GM21367 (cell line): ENCODE results near the gene ZNF813.
A peak's percentile ranks its signal among the peaks of the same experiment; 100 is the strongest.
"Not testable (repeated sequence)": the region's sequence is repeated elsewhere in the genome, so short reads cannot be mapped to it uniquely, and the experiment has no call there.

Source experiments
- ATAC-seq: cut with Tn5 transposase; IDR thresholded peaks from one replicate; pipeline ENCODE4 v1.9.1; 2021; ENCODE audit not compliant: unreplicated experiment

Gene ZNF813

DNA sequence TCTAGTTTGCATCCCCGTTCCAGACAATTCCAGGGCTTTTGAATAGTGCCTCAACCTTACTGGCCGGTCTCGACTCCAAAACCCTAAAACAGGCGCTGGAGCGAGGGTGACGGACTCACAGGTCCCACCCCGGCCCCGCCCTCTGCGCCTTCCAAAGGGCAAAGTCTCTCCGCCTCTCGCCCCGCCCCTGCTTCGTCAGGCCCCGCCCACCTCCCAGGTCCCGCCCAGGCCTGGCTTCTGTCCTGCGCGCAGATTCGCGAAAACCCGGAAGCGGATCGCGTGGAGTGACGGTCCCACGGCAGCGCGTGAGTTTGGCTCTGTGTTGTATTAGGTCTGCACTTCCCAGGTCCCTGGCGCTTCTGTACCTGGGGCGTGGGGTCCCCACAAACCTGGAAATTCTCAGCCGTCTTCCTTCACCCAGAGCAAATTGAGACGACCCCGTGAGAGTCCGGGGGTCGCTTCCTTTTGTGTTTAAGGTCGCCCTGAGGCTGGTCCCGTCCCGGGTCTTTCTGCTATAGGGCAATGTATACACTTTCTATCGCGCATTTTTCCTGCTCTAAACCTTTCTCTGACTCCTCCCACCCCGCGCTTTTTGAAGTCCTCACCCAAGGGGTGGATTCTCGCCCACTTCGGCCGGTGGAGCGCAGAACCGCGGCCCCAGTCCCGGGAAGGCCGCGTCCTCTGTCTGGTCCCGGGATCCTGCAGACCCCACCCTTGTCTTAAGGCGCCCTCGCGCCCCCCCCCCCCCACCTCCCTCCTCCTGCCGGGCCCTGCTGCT lies at the start of gene ZNF813:
Gene ZNF813 (plus strand): TSS at position 249 of the 778 bp plus-strand sequence. CDS start 16,090 bp downstream, outside the sequence.
- ATAC-seq: peak; percentile 74

DNA sequence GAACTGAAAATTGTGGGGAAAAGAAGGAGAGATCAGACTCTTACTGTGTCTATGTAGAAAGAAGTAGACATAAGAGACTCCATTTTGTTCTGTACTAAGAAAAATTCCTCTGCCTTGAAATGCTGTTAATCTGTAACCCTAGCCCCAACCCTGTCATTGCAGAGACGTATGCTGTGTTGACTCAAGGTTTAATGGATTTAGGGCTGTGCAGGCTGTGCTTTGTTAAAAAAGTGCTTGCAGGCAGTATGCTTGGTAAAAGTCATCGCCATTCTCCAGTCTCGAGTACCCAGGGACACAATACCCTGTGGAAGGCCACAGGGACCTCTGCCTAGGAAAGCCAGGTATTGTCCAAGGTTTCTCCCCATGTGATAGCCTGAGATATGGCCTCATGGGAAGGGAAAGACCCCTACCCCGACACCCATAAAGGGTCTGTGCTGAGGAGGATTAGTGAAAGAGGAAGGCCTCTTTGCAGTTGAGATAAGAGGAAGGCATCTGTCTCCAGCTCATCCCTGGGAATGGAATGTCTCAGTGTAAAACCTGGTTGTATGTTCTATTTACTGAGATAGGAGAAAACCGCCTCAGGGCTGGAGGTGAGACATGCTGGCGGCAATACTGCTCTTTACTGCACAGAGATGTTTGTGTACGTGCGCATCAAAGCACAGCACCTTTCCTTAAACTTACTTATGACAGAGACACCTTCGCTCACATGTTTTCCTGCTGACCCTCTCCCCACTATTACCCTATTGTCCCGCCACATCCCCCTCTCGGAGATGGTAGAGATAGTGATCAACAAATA lies 46.8 kb upstream of the ZNF813 start:
- not testable (repeated sequence) for ATAC-seq

DNA sequence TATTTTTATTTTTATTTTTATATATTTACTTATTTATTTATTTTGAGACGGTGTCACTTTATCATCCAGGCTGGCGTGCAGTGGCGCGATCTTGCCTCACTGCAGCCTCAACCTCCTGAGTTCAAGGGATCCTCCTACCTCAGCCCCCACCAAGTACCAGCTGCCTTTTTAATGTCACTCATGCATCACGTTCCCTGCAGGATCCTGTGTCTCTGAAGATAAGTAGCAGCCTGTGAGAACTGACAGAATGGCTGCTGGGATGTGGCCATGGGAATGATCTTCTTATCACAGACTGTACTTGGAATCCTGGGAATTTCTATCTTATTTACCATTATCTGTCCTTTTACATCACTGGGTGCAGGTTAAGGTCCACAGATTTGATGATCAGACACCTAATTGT lies 45.0 kb upstream of the ZNF813 start:
- ATAC-seq: no peak

DNA sequence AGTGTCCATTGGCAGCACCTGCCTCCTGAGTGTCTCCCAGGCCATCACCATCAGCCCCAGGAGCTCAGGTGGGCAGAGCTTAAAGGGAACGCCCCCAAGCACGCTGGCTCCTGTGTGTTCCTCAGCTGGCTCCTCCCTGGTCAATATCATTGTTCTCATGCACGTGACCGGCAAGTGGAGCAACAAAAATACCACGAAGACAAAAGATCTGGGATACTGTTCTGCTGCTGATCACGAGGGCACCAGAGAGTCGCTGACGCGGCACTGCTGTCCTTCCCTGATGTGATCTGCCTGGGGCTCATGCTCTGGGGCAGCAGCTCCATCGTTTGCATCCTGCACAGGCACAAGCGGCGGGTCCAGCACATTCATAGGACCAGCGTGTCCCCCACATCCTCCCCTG lies 44.5 kb upstream of the ZNF813 start:
- ATAC-seq: not testable (repeated sequence)

DNA sequence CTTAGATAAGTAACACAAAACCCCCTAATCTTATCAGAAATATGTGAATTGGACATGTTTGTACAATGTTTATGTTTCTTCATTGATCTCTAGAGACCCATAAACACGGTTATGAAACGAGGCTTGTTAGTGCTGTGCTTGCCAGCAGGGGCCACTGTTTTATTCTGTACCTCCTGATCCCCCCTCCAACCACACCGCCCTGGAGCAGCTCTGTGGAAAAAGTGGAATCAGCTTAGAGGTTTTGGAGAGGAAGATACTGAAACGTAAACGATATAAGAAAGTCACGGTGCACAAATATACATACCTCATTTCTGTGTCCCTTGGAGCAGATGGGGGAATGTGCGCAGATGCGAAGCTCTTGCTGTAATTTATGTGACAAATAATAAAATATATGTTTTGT lies 43.9 kb upstream of the ZNF813 start:
- ATAC-seq: not testable (repeated sequence)

DNA sequence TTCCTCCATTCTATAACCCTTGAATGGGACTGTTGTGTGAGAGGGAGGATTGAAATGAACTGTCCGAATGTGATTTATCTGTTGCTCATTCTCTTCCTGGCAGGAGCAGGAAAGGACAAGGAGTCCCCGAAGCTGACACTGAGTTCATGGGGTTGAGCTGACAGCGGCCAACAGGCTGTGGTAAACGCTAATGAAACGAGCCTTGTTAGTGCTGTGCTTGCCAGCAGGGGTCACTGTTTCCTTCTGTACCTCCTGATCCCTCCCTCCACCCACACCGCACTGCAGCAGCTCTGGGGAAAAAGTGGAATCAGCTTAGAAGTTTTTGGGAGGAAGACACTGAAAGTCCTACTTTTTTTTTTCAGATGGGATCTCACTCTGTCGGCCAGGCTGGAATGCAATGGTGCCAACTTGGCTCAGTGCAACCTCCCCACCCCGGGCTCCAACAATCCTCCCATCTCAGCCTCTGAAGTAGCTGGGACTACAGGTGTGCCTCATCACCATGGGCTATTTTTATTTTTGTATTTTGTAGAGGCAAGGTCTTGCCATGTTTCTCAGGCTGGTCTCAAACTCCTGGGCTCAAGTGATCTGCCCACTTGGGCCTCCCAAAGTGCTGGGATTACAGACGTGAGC lies 42.5 kb upstream of the ZNF813 start:
- no peak for ATAC-seq

DNA sequence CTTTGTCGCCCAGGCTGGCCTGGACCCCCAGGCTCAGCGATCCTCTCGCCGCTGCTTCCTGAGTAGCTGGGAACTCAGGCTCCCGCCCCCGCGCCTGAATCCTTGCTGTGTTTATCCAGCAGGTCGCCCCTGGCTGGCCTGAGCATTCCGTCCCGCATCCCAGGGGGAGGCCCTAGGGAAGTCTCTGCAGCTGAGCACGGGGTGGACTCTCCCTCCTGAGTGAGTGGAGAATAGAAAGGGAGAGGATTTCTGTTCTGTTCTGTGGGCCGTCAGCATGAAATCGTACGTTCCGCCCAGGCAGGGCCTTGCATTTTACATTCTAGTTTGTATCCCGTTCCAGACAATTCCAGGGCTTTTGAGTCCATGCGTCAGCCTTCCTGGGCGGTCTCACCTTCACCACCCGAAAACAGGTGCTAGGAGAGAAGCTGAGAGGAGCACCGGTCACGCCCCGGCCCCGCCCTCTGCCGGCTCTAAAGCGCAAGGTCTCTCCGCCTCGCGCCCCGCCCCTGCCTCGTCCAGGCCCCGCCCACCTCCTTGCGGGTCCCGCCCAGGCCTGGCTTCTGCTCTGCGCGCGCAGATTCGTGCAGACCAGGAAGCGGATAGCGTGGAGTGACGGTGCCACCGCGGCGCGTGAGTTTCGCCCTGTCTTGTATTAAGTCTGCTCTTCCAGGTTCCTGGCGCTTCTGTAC lies 36.0 kb upstream of the ZNF813 start, which contains the start of gene ZNF761:
Gene ZNF761 (plus strand): TSS at position 586 of the 689 bp plus-strand sequence. CDS start 15,285 bp downstream, outside the sequence.
- ATAC-seq: peak; percentile 88

DNA sequence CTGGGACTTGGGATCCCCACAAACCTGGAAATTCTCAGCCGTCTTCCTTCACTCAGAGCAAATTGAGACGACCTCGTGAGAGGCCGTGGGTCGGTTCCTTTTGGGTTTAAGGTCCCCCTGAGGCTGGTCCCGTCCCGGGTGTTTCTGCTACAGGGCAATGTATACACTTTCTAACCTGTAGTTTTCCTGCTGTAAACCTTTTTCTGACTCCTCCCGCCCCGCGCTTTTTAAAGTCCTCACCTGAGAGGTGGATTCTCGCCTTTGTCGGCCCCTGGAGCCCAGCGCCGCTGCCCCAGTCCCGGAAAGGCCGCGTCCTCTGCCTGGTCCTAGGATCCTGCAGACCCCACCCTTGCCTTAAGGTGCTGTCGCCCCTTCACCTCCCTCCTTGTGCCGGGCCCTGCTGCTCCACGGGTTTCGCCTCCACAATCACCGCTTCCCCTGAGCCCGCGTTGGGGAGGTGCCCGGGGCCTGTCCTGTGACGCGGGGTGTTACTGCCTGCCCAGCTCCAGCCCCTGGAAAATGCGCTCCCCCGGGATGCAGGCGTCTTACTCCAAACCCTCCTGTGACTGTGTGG lies 35.4 kb upstream of the ZNF813 start:
- peak; percentile 19 for ATAC-seq

DNA sequence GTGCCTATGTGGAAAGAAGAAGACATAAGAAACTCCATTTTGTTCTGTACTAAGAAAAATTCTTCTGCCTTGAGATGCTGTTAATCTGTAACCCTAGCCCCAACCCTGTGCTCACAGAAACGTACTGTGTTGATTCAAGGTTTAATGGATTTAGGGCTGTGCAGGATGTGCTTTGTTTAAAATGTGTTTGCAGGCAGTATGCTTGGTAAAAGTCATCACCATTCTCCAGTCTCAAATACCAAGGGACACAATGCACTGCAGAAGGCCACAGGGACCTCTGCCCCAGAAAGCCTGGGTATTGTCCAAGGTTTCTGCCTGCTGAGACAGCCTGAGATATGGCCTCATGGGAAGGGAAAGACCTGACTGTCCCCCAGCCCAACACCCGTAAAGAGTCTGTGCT lies 23.7 kb upstream of the ZNF813 start:
- not testable (repeated sequence) for ATAC-seq

DNA sequence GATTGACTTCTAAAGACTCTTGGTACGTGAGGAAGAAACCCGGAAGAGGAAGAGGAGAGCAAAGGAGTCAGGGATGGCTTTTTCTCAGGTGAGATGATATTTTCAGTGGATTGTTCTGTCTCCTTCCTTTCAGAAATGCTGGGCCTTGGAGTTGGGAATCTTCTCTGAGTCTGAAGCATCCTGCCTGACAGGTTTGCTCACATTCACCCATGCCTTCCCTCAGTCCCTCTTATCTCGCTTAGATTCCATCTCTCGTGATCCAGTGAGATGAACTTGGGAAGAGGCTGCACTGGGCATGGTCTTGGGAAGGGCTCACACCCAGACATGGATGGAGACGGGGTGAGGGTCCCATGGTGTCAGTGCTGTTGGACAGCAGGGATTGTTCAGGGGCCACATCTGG lies 20.3 kb upstream of the ZNF813 start:
- not testable (repeated sequence) for ATAC-seq

DNA sequence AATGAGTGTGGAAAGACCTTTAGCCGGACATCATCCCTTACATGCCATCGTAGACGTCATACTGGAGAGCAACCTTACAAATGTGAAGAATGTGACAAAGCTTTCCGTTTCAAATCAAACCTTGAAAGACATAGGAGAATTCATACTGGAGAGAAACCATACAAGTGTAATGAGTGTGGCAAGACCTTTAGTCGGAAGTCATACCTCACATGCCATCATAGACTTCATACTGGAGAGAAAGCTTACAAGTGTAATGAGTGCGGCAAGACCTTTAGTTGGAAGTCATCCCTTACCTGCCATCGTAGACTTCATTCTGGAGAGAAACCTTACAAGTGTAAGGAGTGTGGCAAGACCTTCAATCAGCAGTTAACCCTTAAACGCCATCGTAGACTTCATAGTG lies 11.7 kb upstream of the ZNF813 start:
- no peak for ATAC-seq

DNA sequence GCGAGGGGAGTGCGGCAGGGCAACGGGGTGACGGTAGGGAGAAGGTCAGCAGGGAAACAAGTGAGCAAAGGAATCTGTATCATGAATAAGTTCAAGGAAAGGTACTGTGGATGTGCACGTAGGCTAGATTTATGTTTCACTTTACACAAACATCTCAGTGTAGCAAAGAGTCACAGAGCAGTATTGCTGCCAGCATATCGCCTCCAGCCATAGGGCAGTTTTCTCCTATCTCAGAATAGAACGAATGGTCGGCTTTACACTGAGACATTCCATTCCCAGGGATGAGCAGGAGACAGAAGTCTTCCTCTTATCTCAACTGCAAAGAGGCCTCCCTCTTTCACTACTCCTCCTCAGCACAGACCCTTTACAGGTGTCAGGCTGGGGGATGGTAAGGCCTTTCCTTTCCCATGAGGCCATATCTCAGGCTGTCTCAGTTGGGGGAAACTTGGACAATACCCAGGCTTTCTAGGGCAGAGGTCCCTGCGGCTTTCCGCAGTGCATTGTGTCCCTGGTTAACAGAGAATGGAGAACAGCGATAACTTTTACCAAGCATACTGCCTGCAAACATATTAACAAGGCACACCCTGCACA lies 7.3 kb upstream of the ZNF813 start:
- not testable (repeated sequence) for ATAC-seq

DNA sequence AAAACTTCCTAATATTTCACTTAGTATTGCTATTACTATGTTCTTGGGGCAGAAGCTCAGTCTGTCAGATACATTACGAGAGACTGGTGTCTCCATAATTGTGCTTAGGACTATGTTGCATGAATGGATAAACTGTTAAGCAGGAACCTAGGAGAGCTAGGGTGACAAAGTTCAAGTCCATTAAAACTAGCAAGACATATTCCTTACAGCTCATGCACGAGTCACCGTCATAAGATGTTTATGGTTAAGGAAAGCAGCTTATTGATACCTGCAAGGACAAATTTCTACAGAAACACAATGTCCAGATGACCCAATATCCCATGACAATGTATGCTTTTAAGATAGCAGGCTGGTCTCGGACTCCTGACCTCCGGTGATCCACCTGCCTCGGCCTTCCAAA lies 5.7 kb upstream of the ZNF813 start:
- no peak for ATAC-seq

DNA sequence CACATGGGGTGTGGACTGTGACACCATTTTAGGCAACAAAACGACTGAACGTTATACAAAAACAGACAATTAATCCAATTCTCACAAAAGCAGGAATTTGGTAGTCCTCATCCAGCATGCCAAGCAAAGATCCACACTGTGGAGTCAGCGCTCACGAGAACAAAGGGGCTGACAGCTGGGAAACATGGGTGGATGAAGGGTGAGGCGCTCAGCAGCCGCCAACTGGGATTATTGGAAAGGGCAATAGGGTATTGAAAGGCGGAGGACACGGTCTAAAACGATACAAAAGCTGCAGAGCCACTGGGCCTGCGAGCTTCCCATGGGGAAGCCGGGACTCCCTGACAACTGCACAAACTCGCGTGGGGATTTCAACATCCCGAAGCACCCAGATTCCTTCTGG lies 4.7 kb upstream of the ZNF813 start:
- no peak for ATAC-seq

DNA sequence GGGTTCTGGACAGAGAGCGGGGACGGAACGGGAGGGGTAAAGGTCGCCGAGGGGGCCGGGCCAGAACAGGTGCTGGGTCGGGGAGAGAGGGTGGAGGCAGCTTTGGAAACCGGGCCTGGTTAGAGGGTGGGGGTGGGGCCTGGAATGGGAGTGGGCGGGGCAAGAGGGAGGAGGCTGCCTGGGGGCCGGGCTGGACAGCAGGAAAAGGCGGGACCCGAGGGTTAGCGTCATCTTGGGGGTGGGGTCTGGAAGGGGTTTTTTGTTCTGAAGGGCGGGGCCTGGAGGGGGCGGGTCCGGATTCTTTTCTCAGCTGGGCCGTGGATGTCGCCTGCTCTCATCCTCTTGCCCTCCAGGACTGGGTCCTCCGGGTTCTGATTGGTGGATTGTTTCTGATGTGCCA lies 4.3 kb upstream of the ZNF813 start:
- ATAC-seq: no peak

DNA sequence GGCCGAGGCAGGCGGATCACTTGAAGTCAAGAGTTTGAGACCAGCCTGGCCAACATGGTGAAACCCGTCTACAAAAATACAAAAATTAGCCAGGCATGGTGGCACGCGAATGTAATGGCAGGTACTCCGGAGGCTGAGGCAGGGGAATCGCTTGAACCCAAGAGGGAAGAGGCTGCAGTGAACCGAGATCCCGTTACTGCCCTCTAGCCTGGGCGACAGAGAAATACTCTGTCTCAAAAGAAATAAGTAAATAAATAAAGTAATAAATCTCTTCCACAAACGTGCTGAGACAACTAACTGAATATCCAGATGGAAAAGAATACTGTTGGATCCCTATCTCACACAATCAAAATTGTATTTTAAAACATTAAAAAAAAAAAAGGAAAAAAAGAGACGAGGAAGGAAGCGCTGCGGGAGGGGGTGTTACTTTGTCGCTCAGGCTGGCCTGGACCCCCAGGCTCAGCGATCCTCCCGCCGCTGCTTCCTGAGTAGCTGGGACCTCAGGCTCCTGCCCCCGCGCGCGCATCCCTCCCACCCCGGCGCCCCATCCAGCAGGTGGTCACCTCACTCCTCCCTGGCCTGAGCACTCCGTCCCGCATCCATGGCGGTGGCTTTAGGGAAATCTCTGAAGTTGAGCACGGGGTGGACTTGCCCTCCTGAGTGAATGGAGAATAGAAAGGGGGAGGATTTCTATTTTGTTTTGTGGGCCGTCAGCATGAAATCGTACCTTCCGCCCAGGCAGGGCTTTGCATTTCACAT lies 628 bp upstream of the ZNF813 start:
- ATAC-seq: no peak

DNA sequence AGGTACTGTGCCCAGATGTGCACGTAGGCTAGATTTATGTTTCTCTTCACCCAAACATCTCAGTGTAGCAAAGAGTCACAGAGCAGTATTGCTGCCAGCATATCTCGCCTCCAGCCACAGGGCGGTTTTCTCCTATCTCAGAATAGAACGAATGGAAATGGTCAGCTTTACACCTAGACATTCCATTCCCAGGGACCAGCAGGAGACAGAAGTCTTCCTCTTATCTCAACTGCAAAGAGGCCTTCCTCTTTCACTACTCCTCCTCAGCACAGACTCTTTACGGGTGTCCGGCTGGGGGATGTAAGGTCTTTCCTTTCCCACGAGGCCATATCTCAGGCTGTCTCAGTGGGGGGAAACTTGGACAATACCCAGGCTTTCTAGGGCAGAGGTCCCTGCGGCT lies 1.1 kb downstream of the ZNF813 start:
- not testable (repeated sequence) for ATAC-seq

DNA sequence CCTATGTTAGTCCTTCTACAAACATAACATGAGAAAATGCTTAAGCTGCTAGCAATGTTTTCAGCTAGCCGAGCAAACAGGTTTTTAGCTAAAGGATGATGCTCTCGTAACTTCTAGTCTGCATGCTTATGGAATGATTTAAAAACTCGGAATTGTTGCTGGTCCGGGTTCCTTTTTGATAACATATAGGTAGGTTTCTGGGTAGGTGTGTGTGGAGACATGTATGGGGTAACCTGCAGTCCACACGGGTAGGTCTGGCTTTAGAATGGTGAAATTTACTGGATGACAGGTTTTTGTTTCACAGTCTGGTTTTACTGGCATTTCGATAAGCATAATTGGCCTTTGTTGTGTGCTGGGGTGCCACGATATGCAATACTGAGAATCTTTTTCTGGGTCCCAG lies 4.4 kb downstream of the ZNF813 start:
- no peak for ATAC-seq

DNA sequence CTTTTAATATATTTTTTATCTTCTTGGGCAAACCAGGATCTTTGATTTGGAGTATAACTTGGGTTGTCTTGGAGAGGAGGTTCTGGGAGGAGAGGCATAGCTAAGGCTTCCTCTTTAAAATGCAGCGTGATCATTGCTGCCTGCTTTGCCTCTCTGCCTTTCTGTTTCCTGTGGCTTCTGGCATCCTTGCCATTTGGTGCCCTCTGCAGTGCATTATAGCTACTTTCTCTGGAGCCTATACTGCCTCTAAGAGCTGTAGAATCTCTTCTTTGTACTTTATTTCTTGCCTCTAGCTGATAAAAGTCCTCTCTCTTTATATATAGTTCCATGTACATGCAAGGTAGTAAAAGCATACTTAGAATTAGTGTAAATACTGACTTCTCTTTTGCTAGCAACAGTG lies 7.3 kb downstream of the ZNF813 start:
- not testable (repeated sequence) for ATAC-seq

DNA sequence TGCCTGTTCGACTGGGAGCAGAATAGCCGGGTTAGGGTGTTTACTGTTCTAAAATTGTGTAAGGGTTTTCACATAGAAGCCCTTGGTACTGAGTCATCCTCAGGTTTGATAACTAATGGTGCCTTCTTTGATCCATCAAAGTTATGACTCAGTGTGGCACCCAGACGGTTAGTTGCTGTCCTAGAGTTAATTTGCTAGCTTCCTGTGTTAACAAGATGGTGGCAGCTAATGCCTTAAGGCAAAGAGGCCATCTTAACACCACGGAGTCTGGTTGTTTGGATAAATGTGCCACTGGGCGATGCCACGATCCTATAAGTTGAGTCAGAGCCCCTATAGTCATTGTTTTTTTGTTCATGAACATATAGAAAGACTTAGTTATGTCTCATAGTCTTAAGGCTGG lies 7.9 kb downstream of the ZNF813 start:
- ATAC-seq: not testable (repeated sequence)
